22Rv1 (cell line): ENCODE measurements around the gene GNB1.

Source experiments
- H3K27ac ChIP-seq: fragments of 450-650 bp; 2 replicates; pipeline ENCODE4 v1.5.1; 2017
- ZFX ChIP-seq: fragments of 450-650 bp; IDR thresholded peaks from 2 replicates; pipeline ENCODE4 v1.6.1; 2017; ENCODE audit warnings: antibody characterized with exemption, borderline replicate concordance
- TF ChIP-seq, protein P1 (sequence below): fragments of 450-650 bp; IDR thresholded peaks from 2 replicates; pipeline ENCODE4 v1.5.1; 2017; ENCODE audit warnings: mild to moderate bottlenecking

GNB1 gene

DNA sequence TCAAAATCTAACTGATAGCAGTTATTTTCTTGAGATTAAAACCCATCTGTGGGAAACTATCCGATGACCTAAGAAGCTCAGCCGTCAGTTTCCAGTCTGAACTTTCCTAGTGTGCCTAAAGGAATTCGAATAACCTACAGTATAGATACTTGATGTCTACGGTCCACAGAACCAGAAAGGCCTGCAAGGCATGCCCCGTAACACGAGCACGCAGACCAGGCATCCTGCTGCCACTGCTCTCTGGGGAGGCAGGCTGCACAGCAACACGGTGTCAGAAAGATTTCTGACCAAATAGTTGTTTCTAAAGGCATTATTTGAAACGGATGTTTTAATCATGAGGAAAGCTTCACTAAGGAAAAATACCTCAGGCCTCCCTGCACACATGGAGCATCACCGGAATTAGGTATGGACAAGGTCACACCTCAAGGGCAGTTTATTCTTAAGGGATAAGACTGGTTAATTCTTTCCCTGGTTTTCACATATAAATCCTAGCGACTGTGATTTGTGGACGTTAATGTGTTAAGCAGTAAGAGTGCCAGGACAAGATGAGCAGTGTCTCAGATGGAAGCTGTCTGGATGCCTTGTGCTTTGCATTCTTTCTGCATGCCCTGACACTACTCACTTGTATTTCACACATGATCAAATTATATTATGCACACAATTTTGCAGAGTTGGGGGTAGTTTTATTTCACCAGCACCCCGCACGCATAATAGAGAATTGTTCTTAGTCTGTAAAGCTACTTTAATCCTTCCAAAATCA is 63.6 kb downstream of the GNB1 start:
- TF ChIP-seq, protein P1, sequence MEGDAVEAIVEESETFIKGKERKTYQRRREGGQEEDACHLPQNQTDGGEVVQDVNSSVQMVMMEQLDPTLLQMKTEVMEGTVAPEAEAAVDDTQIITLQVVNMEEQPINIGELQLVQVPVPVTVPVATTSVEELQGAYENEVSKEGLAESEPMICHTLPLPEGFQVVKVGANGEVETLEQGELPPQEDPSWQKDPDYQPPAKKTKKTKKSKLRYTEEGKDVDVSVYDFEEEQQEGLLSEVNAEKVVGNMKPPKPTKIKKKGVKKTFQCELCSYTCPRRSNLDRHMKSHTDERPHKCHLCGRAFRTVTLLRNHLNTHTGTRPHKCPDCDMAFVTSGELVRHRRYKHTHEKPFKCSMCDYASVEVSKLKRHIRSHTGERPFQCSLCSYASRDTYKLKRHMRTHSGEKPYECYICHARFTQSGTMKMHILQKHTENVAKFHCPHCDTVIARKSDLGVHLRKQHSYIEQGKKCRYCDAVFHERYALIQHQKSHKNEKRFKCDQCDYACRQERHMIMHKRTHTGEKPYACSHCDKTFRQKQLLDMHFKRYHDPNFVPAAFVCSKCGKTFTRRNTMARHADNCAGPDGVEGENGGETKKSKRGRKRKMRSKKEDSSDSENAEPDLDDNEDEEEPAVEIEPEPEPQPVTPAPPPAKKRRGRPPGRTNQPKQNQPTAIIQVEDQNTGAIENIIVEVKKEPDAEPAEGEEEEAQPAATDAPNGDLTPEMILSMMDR, result no peak
- no peak for TF ChIP-seq ZFX
- no peak overlapping the region for H3K27ac ChIP-seq

DNA sequence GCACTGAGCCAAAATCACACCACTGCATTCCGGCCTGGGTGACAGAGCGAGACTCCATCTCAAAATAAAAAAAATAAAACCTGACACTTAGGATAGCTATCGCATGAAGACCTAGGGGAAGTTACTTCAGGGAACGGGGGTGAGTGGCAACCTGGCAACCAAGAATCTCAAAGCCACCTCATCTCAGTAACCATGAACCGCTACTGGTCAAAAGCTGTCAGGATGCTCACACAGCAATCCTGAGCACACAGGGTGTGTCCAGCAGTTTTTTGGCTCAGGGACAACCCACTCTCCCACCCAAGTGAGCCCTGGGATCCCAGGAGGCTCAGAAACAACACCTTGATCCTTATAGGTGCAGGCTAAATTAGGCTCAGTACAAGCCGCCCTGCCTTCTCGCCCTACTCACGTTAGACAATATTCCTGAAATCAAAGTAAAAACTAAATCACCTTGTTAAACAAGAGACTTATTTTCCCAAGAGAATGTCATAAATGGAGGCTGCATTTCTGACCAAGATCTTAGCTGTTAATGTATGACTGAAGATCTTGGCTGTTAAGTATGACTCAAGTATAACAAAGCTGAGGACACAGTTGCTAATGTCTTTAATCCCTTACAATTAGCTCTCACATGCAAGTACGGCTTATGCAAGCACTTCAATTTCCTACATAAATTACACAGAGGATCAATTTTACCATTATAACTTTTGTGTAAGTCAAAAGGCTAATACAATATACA is 64.4 kb downstream of the GNB1 start:
- H3K27ac ChIP-seq, result no peak overlapping the region
- TF ChIP-seq, protein P1, result no peak
- no peak for TF ChIP-seq ZFX

DNA sequence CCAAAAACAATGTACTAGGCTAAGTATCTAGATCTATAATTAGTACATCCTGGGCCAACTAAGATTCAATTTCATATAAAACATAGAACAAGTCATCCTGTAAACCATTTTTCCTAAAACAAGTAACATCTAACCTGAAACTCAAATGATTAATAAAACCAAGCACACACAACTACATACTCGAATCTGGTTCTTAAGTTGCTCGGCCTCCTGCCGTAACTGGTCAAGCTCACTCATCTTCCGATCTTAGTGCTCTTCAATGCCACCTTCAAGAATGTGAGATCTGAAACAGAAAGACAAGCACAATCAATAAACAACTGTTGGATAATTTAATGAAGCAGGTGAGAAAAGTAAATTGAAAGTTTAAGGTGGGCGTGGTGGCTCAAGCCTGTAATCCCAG is 65.7 kb downstream of the GNB1 start:
- no peak overlapping the region for H3K27ac ChIP-seq
- TF ChIP-seq, protein P1, result no peak
- no peak for TF ChIP-seq ZFX

DNA sequence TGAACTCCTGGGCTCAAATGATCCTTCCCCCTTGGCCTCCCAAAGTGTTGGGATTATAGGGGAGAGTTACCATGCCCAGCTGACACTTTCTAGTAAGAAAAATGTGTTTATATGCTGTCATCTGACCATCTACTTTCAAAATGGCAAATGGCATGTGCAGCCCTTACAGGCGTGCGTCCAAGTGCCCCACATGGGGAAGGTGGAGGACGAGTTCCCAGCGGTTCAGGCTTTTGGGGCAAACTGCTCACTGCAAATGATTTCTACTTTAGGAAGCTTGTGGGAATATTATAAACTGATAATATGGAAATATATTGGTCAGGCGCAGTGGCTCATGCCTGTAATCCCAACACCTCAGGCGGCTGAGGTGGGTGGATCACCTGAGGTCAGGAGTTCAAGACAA is 71.1 kb downstream of the GNB1 start:
- no peak overlapping the region for H3K27ac ChIP-seq
- TF ChIP-seq ZFX, result no peak
- TF ChIP-seq, protein P1, result no peak

DNA sequence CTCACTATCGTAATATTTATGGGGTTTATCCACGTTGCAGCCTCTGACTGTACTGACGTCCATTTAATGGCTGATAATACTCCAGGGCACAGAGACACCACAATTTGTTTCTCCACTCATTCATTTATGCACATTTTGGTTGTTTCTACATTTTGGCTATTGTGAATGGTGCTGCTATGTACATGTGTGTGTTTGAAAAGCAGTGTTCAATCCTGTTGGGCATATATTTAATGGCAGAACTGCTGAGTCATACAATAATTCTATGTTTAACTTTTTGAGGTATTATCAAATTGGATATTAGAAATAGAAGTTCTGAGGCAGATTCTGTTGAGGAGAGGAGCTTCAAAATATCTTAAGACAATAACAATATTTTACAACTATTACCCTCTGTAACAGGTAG is 73.7 kb downstream of the GNB1 start:
- TF ChIP-seq, protein P1, result no peak
- TF ChIP-seq ZFX, result no peak
- H3K27ac ChIP-seq, result no peak overlapping the region

DNA sequence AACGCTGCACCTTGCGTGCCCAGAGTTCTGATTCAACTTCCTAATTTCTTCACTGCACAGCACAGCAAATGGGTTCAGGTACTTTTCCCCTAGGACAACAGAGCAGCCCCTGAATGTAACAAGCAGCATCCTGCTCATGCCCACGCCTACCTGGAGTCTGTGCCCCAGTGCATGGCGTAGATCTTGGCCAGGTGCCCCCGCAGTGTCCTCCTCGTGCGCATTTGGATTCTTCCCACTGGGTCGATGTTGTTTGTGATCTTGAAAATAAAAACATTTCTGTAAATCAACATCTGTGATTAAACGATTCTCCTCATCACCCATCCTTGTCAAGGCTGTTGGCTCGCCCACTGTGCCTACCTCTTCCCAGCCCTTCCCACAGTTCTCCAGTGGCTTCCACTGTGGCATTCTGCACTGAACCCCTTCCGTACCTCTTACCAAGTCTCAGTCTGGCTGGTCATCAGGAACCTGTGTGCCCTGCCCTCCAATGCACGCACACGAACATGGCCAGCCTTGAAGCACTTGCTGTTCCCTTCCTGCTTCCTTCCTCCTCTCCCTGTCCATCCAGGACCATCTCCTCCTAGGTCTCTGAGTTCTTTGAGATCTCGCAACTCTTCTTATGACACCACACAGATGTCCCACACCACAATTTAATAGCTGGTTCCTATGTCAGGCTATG is 75.1 kb downstream of the GNB1 start:
- TF ChIP-seq, protein P1, result no peak
- TF ChIP-seq ZFX, result no peak
- no peak overlapping the region for H3K27ac ChIP-seq
